ENCODE results near the gene WFDC2. TPM values are rescaled to one million over a fixed set of nuclear protein-coding genes. Genes with fewer than 3 reads are reported as not detected.

Gene WFDC2
- total and polyA plus RNA-seq, 2 donors: 5.6 to 48.4 TPM

DNA sequence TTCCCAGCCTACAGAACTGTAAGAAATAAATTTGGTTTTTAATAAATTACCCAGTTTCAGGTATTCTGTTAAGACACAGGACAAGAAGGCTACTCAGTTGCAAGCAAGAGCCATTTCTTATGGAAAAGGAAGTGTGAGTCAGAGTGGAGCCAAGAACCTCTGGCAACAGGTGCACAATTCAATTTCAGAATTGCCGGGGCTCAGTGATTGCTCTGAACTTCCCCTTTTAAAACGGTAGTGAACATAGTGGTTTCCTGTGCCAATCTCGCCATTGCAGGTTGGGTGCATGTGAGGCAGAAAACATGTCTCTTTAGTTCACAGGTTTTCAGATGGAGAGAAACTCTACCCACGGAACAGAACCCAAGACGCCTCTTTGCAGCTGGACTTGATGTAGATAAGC, 37.3 kb upstream of the WFDC2 start:
- H3K4me3 ChIP-seq (ENCODE audit: low read length in 2 of 2): no peak overlapping the region
- H3K27ac ChIP-seq (ENCODE audit: low read depth in 1 of 2, low read length in 1 of 2): no peak overlapping the region
- DNase-seq (ENCODE audit: low read depth in 6 of 9, low spot score in 9 of 9): peak in 2 of 9 donors; percentile 29 to 62
- H3K9me3 ChIP-seq (ENCODE audit: control insufficient read depth in 2 of 2, insufficient read depth in 1 of 2, low read length in 1 of 2): no peaks in the 10 kb centered on the region
- peaks cover 5 to 12% of the 10 kb centered on the region in 2 donors for H3K4me1 ChIP-seq (ENCODE audit: control insufficient read depth in 2 of 2, insufficient read depth in 2 of 2, low read length in 2 of 2)
- H3K36me3 ChIP-seq (ENCODE audit: control insufficient read depth in 2 of 2, insufficient read depth in 2 of 2, low read length in 1 of 2): peaks cover 0 to 4% of the 10 kb centered on the region in 2 donors
- WGBS: 10% methylated on average over 5 of the region's 5 CpGs
- no peaks in the 10 kb centered on the region for H3K27me3 ChIP-seq (ENCODE audit: control insufficient read depth in 2 of 2, insufficient read depth in 1 of 2, low read length in 1 of 2)

DNA sequence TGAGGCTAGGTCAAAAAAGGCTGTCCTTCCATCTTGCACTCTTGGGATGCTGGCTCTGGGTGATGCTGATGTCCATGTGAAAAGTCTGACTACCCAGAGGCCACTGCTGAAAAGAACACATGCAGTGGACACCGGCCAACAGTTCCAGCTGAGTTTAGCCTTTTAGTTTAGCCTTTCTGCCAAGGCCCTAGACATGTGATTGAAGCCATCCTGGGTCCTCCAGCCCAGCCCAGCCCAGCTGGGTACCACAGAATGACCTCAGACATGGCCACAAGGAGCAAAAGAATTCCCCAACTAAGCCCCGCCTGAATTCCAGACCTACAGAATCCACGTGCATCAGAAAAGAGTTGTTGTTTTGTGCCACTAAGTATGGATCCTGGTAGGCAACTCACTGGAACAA, 36.2 kb upstream of the WFDC2 start:
- WGBS: 97% methylated on average over 3 of the region's 3 CpGs
- Histone ChIP-seq H3K4me3 (ENCODE audit: low read length in 2 of 2) (no peak overlapping the region), H3K9me3 (ENCODE audit: control insufficient read depth in 2 of 2, insufficient read depth in 1 of 2, low read length in 1 of 2) (no peaks in the 10 kb centered on the region), H3K27me3 (ENCODE audit: control insufficient read depth in 2 of 2, insufficient read depth in 1 of 2, low read length in 1 of 2) (no peaks in the 10 kb centered on the region), H3K36me3 (ENCODE audit: control insufficient read depth in 2 of 2, insufficient read depth in 2 of 2, low read length in 1 of 2) (no peaks in the 10 kb centered on the region), H3K27ac (ENCODE audit: low read depth in 1 of 2, low read length in 1 of 2) (no peak overlapping the region), H3K4me1 (ENCODE audit: control insufficient read depth in 2 of 2, insufficient read depth in 2 of 2, low read length in 2 of 2) (peaks cover 5 to 12% of the 10 kb centered on the region in 2 donors)
- no peak for DNase-seq (ENCODE audit: low read depth in 6 of 9, low spot score in 9 of 9)

- no peaks in the 10 kb centered on the region for H3K36me3 ChIP-seq (ENCODE audit: control insufficient read depth in 2 of 2, insufficient read depth in 2 of 2, low read length in 1 of 2)
- no peaks in the 10 kb centered on the region for H3K27me3 ChIP-seq (ENCODE audit: control insufficient read depth in 2 of 2, insufficient read depth in 1 of 2, low read length in 1 of 2)
- no peak for DNase-seq (ENCODE audit: low read depth in 6 of 9, low spot score in 9 of 9)
- no peak overlapping the region for H3K4me3 ChIP-seq (ENCODE audit: low read length in 2 of 2)
- H3K4me1 ChIP-seq (ENCODE audit: control insufficient read depth in 2 of 2, insufficient read depth in 2 of 2, low read length in 2 of 2): peaks cover 5 to 12% of the 10 kb centered on the region in 2 donors
- no peak overlapping the region for H3K27ac ChIP-seq (ENCODE audit: low read depth in 1 of 2, low read length in 1 of 2)
- H3K9me3 ChIP-seq (ENCODE audit: control insufficient read depth in 2 of 2, insufficient read depth in 1 of 2, low read length in 1 of 2): no peaks in the 10 kb centered on the region
- 99% methylated on average over 4 of the region's 4 CpGs for WGBS
Observed at GRCh38 chr20:45433976-45434375, 35.6 kb upstream of the WFDC2 start.

DNA sequence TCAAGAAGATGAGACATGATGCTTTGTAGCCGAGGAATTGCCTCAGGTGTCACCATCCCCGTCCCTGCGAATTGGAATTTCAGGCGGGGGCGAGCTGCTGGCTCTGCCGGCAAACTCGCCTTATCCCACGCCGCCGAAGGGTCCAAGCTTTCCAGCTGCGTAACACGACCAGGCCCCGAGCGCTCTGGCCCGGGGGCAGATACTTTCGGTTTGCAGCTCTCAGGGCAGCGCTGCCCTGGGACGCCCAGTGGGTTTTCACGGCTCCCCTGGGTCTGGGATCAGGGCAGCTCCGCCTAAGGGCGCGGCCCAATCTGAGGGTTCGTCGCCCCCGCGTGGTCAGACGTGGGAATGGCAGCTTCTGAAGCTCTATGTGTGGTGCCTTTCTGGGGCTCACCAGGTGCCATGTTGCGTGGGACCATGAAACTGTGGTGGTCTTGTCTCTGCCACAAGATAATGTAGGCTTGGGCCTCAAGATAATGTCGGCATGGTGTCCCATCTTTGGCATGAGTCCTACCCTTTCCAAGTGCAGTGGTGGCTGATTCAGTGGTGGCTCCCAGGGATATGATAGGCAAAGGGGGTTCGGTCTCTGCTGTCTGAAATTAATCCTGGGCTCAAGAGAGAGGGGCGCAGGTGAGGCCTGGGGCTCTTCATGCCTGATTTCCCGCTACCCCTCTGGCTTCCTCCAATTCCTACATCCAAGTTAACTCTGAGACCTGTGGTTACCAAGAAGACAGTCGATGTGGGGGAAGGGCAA, 32.6 kb upstream of the WFDC2 start:
- 17% methylated on average over 33 of the region's 33 CpGs for WGBS
- peaks cover 5 to 12% of the 10 kb centered on the region in 2 donors for H3K4me1 ChIP-seq (ENCODE audit: control insufficient read depth in 2 of 2, insufficient read depth in 2 of 2, low read length in 2 of 2)
- no peaks in the 10 kb centered on the region for H3K9me3 ChIP-seq (ENCODE audit: control insufficient read depth in 2 of 2, insufficient read depth in 1 of 2, low read length in 1 of 2)
- DNase-seq (ENCODE audit: low read depth in 6 of 9, low spot score in 9 of 9): peak; percentile 52 to 90 (median 77)
- no peaks in the 10 kb centered on the region for H3K27me3 ChIP-seq (ENCODE audit: control insufficient read depth in 2 of 2, insufficient read depth in 1 of 2, low read length in 1 of 2)
- peak overlapping the region in 1 of 2 donors; percentile 18 for H3K27ac ChIP-seq (ENCODE audit: low read depth in 1 of 2, low read length in 1 of 2)
- no peaks in the 10 kb centered on the region for H3K36me3 ChIP-seq (ENCODE audit: control insufficient read depth in 2 of 2, insufficient read depth in 2 of 2, low read length in 1 of 2)
- peak overlapping the region; percentile 53 to 59 for H3K4me3 ChIP-seq (ENCODE audit: low read length in 2 of 2)

DNA sequence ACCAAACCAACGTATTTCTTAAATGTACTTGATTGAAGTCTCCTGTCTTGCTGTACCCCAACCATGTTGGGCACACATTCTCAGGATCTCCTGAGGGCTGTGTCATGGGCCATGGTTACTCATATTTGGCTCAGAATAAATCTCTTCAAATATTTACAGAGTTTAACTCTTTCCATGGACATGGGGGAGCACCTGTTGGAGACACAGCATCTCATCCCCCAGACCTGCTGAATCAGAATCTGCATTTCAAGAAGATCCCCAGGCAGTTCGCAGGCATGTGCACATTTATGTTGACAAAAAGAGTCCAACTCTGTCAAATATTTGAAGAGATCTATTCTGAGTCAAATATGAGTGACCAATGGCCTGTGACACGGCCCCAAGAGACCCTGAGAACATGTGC, 29.1 kb upstream of the WFDC2 start:
- DNase-seq (ENCODE audit: low read depth in 6 of 9, low spot score in 9 of 9): no peak
- H3K27ac ChIP-seq (ENCODE audit: low read depth in 1 of 2, low read length in 1 of 2): no peak overlapping the region
- no peaks in the 10 kb centered on the region for H3K36me3 ChIP-seq (ENCODE audit: control insufficient read depth in 2 of 2, insufficient read depth in 2 of 2, low read length in 1 of 2)
- H3K4me1 ChIP-seq (ENCODE audit: control insufficient read depth in 2 of 2, insufficient read depth in 2 of 2, low read length in 2 of 2): peaks cover 3 to 8% of the 10 kb centered on the region in 2 donors
- H3K27me3 ChIP-seq (ENCODE audit: control insufficient read depth in 2 of 2, insufficient read depth in 1 of 2, low read length in 1 of 2): peaks cover 2 to 3% of the 10 kb centered on the region in 2 donors
- H3K9me3 ChIP-seq (ENCODE audit: control insufficient read depth in 2 of 2, insufficient read depth in 1 of 2, low read length in 1 of 2): no peaks in the 10 kb centered on the region
- WGBS: 93% methylated on average over 3 of the region's 3 CpGs
- no peak overlapping the region for H3K4me3 ChIP-seq (ENCODE audit: low read length in 2 of 2)

- Histone ChIP-seq H3K27ac (ENCODE audit: low read depth in 1 of 2, low read length in 1 of 2) (no peak overlapping the region), H3K36me3 (ENCODE audit: control insufficient read depth in 2 of 2, insufficient read depth in 2 of 2, low read length in 1 of 2) (no peaks in the 10 kb centered on the region), H3K27me3 (ENCODE audit: control insufficient read depth in 2 of 2, insufficient read depth in 1 of 2, low read length in 1 of 2) (peaks cover 2 to 3% of the 10 kb centered on the region in 2 donors), H3K4me3 (ENCODE audit: low read length in 2 of 2) (no peak overlapping the region), H3K4me1 (ENCODE audit: control insufficient read depth in 2 of 2, insufficient read depth in 2 of 2, low read length in 2 of 2) (peaks cover 3 to 8% of the 10 kb centered on the region in 2 donors), H3K9me3 (ENCODE audit: control insufficient read depth in 2 of 2, insufficient read depth in 1 of 2, low read length in 1 of 2) (no peaks in the 10 kb centered on the region)
- WGBS: 92% methylated on average over 5 of the region's 5 CpGs
- DNase-seq (ENCODE audit: low read depth in 6 of 9, low spot score in 9 of 9): no peak
Observed at GRCh38 chr20:45440891-45441685, 28.5 kb upstream of the WFDC2 start.

DNA sequence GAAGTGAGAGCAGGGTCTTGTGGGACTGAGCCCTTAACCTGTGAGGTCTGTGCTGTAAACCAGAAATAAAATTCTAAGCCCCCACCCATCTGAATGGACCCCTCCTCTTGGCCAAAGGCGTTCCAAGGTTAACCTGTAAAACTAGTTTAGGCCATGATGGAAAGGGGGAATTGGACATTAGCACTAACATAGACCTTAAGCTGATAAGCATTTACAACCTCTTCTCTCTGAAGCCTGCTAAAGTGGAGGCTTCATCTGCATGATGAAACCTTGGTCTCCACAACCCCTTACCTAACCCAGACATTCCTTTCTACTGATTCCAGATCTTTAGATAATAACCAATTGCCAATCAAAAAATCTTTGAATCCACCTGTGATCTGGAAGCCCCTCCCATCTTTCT, 27.8 kb upstream of the WFDC2 start:
- Histone ChIP-seq H3K36me3 (ENCODE audit: control insufficient read depth in 2 of 2, insufficient read depth in 2 of 2, low read length in 1 of 2) (no peaks in the 10 kb centered on the region), H3K9me3 (ENCODE audit: control insufficient read depth in 2 of 2, insufficient read depth in 1 of 2, low read length in 1 of 2) (no peaks in the 10 kb centered on the region), H3K27me3 (ENCODE audit: control insufficient read depth in 2 of 2, insufficient read depth in 1 of 2, low read length in 1 of 2) (peaks cover 3 to 4% of the 10 kb centered on the region in 2 donors), H3K4me3 (ENCODE audit: low read length in 2 of 2) (no peak overlapping the region), H3K27ac (ENCODE audit: low read depth in 1 of 2, low read length in 1 of 2) (no peak overlapping the region), H3K4me1 (ENCODE audit: control insufficient read depth in 2 of 2, insufficient read depth in 2 of 2, low read length in 2 of 2) (peaks cover 3 to 5% of the 10 kb centered on the region in 2 donors)
- WGBS: 88% methylated on average over 1 of the region's 1 CpG
- DNase-seq (ENCODE audit: low read depth in 6 of 9, low spot score in 9 of 9): no peak

GRCh38 chr20:45444050-45444449, 25.5 kb upstream of the WFDC2 start:
- Histone ChIP-seq H3K9me3 (ENCODE audit: control insufficient read depth in 2 of 2, insufficient read depth in 1 of 2, low read length in 1 of 2) (no peaks in the 10 kb centered on the region), H3K4me1 (ENCODE audit: control insufficient read depth in 2 of 2, insufficient read depth in 2 of 2, low read length in 2 of 2) (peaks cover 3 to 4% of the 10 kb centered on the region in 2 donors), H3K4me3 (ENCODE audit: low read length in 2 of 2) (no peak overlapping the region), H3K36me3 (ENCODE audit: control insufficient read depth in 2 of 2, insufficient read depth in 2 of 2, low read length in 1 of 2) (no peaks in the 10 kb centered on the region), H3K27me3 (ENCODE audit: control insufficient read depth in 2 of 2, insufficient read depth in 1 of 2, low read length in 1 of 2) (peaks cover 3 to 4% of the 10 kb centered on the region in 2 donors), H3K27ac (ENCODE audit: low read depth in 1 of 2, low read length in 1 of 2) (no peak overlapping the region)
- peak in 1 of 9 donors; percentile 38 for DNase-seq (ENCODE audit: low read depth in 6 of 9, low spot score in 9 of 9)

Measured in thymus (tissue), 11 donors.